Suprapubic skin (tissue), 4 donors: ENCODE data around the gene DDOST. TPM values are rescaled to one million over a fixed set of nuclear protein-coding genes. Genes with fewer than 3 reads are reported as not detected.

Experiments
- DNase-seq, 2 donors: peaks; one replicate each; pipeline ENCODE4 v3.0.0-alpha.2; 2019; ENCODE audit warnings: low spot score in 2 of 2
- H3K27ac ChIP-seq: fragments of 200-600 bp; sonication (generic); one replicate; pipeline ENCODE4 v1.5.1; 2019
- H3K27me3 ChIP-seq: fragments of 200-600 bp; sonication (generic); one replicate; pipeline ENCODE4 v1.5.1; 2019
- H3K36me3 ChIP-seq: fragments of 200-600 bp; sonication (generic); one replicate; pipeline ENCODE4 v1.5.1; 2019
- H3K4me1 ChIP-seq: fragments of 200-600 bp; sonication (generic); one replicate; pipeline ENCODE4 v1.5.1; 2019
- H3K4me3 ChIP-seq: fragments of 200-600 bp; sonication (generic); one replicate; pipeline ENCODE4 v1.5.1; 2019; ENCODE audit warnings: mild to moderate bottlenecking
- H3K9me3 ChIP-seq: fragments of 200-600 bp; sonication (generic); one replicate; pipeline ENCODE4 v1.5.1; 2019
- EP300 ChIP-seq: sonication (generic); formaldehyde crosslinking; IDR thresholded peaks from one replicate; pipeline ENCODE4 v1.6.1; 2017; ENCODE audit warnings: antibody characterized with exemption
- POLR2A ChIP-seq, 2 donors: fragments of 450-650 bp; IDR thresholded peaks; one replicate each; pipeline ENCODE4 v1.6.1; 2017; ENCODE audit warnings: antibody characterized with exemption in 2 of 2, mild to moderate bottlenecking in 2 of 2, moderate library complexity in 2 of 2
- POLR2AphosphoS5 ChIP-seq, 3 donors: sonication (generic); formaldehyde crosslinking; IDR thresholded peaks; one replicate each; pipeline ENCODE4 v1.6.1; 2017; ENCODE audit warnings: antibody characterized with exemption in 3 of 3
- WGBS: methylation state at CpG from one replicate; pipeline ENCODE4 v1.1.5; 2018; 5-methylcytosine and 5-hydroxymethylcytosine counted together
- total RNA-seq, 4 donors: library from RNA; depleted of rRNA; stranded (reverse); fragments of >200 nt; gene quantifications; one replicate each; pipeline ENCODE4 v1.1.0, GENCODE V29; 2016
- TF ChIP-seq, protein P1 (sequence below), 2 donors: fragments of 200-600 bp in 1 of 2; fragments of 450-650 bp in 1 of 2; sonication (generic) in 1 of 2; IDR thresholded peaks; one replicate each; pipeline ENCODE4 v1.5.1; 2016 to 2019; ENCODE audit warnings: antibody characterized with exemption in 2 of 2, mild to moderate bottlenecking in 1 of 2, moderate library complexity in 1 of 2

Gene DDOST
- total RNA-seq, 4 donors from 2014 or later, result 75.9 to 143 (median 125) TPM

- H3K4me3 ChIP-seq, result no peak overlapping the region
- no peaks in the 10 kb centered on the region for H3K27me3 ChIP-seq
- H3K4me1 ChIP-seq, result no peaks in the 10 kb centered on the region
- no peak overlapping the region for H3K27ac ChIP-seq
- no peaks in the 10 kb centered on the region for H3K9me3 ChIP-seq
- no peak for DNase-seq
- TF ChIP-seq POLR2A (IDR thresholded peaks at IDR 0.05) (no peak), POLR2AphosphoS5 (IDR thresholded peaks at IDR 0.05) (no peak), EP300 (no peak)
- TF ChIP-seq, protein P1, sequence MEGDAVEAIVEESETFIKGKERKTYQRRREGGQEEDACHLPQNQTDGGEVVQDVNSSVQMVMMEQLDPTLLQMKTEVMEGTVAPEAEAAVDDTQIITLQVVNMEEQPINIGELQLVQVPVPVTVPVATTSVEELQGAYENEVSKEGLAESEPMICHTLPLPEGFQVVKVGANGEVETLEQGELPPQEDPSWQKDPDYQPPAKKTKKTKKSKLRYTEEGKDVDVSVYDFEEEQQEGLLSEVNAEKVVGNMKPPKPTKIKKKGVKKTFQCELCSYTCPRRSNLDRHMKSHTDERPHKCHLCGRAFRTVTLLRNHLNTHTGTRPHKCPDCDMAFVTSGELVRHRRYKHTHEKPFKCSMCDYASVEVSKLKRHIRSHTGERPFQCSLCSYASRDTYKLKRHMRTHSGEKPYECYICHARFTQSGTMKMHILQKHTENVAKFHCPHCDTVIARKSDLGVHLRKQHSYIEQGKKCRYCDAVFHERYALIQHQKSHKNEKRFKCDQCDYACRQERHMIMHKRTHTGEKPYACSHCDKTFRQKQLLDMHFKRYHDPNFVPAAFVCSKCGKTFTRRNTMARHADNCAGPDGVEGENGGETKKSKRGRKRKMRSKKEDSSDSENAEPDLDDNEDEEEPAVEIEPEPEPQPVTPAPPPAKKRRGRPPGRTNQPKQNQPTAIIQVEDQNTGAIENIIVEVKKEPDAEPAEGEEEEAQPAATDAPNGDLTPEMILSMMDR (IDR thresholded peaks at IDR 0.05), result no peak
- no peaks in the 10 kb centered on the region for H3K36me3 ChIP-seq
- 91% methylated on average over 9 of the region's 9 CpGs for WGBS
Observed at GRCh38 chr1:20603504-20604464, 57.4 kb downstream of the DDOST start.

DNA sequence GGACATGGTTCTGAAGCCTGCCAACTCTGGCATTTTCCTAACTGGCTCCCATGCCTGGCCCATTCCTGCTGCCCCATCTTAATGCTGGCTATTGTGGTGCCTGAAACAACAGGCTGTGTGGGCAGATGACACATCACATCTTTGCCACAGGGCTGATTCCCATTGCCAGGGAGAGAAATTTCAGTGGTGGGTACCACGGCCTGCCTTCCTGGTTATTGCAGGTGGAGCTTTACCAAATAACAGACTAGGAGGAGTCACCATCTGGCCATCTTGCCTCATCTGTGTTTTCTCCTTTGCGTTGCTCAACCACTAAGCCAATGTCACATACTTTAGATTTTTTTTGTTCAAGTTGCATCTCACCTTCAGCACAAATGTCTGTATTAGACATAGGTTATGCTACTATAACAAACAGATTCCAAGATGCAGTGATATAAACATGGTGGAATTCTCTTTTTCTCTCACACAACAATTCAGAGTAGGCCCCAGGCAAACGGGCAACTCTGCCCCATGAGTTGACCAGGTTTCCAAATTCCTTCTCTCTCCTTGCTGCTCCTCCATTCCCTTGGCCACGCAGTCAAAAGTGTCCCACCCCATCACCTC, 58.2 kb downstream of the DDOST start:
- H3K27ac ChIP-seq, result no peak overlapping the region
- no peak for DNase-seq
- no peaks in the 10 kb centered on the region for H3K4me1 ChIP-seq
- H3K4me3 ChIP-seq, result no peak overlapping the region
- H3K27me3 ChIP-seq, result no peaks in the 10 kb centered on the region
- 91% methylated on average over 4 of the region's 4 CpGs for WGBS
- H3K9me3 ChIP-seq, result no peaks in the 10 kb centered on the region
- H3K36me3 ChIP-seq, result no peaks in the 10 kb centered on the region
- TF ChIP-seq POLR2AphosphoS5 (IDR thresholded peaks at IDR 0.05) (no peak), EP300 (no peak), POLR2A (IDR thresholded peaks at IDR 0.05) (no peak)
- TF ChIP-seq, protein P1 (IDR thresholded peaks at IDR 0.05), result no peak

Other genes with a start within 250 kb of the DDOST start
- gene CAMK2N1, start 175.2 kb downstream of the DDOST start, total RNA-seq, result 10 to 100 TPM in 2 of 4 donors, 1 to 10 TPM in 2; 7.0 to 18.1 (median 9.5) TPM
- 10 to 100 TPM; 27.2 to 36.5 (median 28.4) TPM for gene MUL1, start 153.2 kb downstream of the DDOST start, total RNA-seq
- gene FAM43B, start 108.8 kb downstream of the DDOST start, total RNA-seq, result under 1 TPM in 2 of 4 donors, not detected in 2; 0.21 to 0.38 TPM
- gene CDA, start 72.3 kb downstream of the DDOST start, total RNA-seq, result 10 to 100 TPM; 13.1 to 24.2 (median 15.7) TPM
- 100 to 1,000 TPM in 2 of 4 donors, 10 to 100 TPM in 2; 91.9 to 116 (median 98.0) TPM for gene PINK1, start 27.9 kb downstream of the DDOST start, total RNA-seq
- gene KIF17, start 56.6 kb upstream of the DDOST start, total RNA-seq, result 1 to 10 TPM in 3 of 4 donors, under 1 TPM in 1; 0.76 to 5.6 (median 2.1) TPM
- 1 to 10 TPM in 1 of 4 donors, under 1 TPM in 1, not detected in 2; 0.23 to 1.2 TPM for gene SH2D5, start 71.3 kb upstream of the DDOST start, total RNA-seq
- gene HP1BP3, start 125.9 kb upstream of the DDOST start, total RNA-seq, result 100 to 1,000 TPM; 153 to 294 (median 168) TPM